Hematopoietic multipotent progenitor cell treated with erythropoietin and hydrocortisone succinate and interleukin-3 and kit ligand, for 15 days (in vitro differentiated cells): ENCODE results near the gene PDE7B.

ENCODE experiments used
- DNase-seq: peaks from one replicate; pipeline ENCODE4 v3.0.0-alpha.2; 2015; ENCODE audit warnings: low spot score

Gene PDE7B

DNA sequence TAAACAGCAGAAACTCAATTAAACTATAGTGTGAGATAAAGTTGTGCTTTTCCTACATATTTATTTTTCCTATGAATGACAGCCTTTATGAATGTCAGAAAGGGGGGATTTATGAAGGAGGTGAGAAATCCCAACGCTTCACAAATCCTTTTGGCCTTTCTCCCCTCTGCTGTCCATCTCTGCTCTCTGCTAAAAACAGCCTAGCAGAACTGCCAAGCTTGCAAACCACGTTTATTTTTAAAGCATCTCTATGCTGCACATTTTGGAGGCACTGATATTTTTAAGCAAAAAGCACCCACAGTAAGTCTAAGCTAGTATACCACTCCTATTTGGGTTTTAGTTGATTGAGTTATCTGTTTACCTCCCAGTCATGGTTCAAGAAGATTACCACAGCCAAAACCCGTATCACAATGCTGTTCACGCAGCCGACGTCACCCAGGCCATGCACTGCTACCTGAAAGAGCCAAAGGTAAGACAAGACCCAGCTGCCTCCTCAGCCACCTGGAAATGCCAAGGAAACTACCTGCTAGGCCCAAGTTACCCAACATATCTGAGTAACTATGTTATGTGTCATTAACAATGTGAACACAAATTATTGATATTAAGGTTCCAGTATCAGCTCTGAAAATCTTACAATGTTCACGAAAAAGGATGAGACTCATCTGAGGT lies 302.3 kb downstream of the PDE7B start:
- DNase-seq: no peak

DNA sequence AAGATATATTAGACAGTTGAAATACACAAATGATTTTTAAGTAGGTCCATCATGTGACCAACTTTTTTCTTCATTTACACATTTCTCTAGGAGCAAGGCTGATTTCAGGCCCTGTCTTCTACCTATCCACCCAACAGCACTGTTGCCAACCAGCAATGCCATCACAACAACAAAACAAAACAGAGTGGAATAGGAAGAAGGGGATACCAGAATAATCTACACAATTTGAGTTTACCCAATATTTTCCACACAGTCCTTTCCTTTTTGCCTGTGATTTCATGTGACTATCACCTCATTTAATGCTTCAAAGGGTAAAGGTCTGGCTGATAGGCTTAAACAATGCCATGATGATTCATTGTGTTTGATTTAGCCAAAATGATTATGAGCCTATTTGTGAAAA lies 303.7 kb downstream of the PDE7B start:
- no peak for DNase-seq

DNA sequence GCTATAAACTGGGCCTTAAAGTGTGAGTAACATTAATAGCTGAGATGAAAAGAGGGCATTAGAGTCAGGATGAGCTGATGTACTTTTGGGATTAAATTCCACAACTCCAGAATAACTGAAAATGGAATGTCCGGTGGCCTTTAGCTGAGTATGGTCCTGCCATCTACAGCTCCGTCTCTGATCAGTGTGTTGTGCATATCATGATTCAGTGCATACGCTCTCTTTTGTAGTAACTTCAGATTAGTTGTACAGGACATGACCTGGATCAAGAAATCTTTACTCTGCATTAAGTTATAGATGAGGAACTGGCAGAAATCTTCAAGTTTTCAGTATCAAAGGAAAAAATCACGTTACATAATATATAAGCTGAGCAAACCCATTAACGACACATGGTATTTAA lies 306.2 kb downstream of the PDE7B start:
- DNase-seq: no peak

DNA sequence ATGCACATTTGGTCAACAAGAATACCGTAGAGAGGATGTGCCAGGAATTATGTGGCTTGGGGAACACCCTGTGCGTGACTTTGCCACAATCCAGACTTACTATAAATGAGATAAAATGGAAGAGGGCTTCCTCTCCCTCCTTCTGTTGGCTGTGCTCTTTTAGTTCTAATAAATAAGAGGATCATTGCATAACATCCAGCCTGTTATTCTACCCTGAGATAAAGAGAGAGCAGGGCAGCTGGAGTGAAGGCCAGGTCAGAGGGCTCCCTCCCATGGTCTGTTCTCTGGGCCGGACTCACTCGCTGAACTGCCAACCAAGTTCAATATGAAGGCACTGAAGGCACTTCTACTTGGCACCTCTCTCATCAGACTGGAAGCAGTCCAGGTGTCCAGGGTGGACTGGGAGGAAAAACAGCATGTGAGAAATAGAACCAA lies 306.9 kb downstream of the PDE7B start:
- DNase-seq: no peak

DNA sequence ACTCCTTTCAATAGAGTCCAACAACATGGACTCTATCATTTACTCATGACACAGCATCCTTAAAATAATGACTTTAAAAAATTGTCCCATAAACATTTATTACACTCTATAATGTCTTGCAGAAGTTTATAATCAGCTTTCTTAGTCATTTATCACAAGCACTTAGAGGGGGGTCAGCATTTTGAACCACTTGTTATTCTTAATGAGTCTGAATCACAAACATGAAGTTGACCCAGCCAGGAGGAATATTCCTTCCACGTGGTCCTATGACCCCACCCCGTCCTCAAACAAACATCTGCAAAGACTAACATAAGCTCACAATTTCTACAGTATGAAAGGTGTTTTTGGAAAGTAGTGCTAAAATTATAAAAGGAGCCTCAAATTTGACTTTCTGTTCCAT lies 307.5 kb downstream of the PDE7B start:
- DNase-seq: no peak

DNA sequence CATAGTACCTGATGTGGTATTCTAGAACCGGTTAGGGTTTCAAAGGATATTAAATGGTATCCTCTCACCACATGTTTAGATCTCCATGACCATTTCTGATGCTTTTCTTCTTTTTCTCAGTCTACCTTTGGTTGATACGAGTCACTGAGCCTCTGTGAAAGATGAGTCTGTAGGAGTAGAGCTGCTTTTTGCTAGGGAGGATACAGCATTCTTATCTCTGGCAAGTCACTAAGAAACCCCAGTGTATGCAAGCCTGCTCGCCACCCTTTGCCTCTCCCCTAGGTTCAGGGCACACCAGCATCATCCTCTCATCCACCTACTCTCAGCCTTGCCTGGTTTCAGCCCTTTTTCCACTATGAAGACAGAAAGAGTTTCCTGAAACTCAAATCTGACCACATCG lies 308.7 kb downstream of the PDE7B start:
- no peak for DNase-seq

DNA sequence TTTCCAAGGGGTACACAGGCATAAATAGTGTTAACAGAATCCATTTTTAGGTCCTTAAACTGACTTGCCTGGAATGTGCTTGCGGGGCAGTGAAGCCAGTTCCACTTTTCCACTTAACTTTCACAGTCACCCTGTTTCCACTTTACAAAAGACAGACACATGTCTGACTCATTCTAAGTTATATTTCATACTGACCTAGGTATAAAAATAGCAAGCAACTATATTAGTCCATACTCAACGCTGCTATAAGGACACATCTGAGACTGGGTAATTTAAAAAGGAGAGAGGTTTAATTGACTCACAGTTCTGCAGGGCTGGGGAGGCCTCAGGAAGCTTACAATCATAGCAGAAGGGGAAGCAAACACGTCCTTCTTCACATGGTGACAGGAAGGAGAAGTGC lies 310.4 kb downstream of the PDE7B start:
- DNase-seq: no peak

DNA sequence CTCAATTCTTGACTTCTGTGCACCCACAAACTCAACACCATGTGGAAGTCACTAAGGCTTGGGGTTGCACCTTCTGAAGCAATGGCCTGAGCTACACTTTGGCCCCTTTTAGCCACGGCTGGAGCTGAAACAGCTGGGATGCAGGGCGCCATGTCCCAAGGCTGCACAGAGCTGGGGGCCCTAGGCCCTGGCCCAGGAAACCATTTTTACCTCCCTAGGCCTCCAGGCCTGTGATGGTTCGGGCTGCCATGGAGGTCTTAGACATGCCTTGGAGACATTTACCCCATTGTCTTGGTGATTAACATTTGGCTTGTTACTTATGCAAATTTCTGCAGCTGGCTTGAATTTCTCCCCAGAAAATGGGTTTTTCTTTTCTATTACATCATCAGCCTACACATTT lies 311.8 kb downstream of the PDE7B start:
- no peak for DNase-seq

DNA sequence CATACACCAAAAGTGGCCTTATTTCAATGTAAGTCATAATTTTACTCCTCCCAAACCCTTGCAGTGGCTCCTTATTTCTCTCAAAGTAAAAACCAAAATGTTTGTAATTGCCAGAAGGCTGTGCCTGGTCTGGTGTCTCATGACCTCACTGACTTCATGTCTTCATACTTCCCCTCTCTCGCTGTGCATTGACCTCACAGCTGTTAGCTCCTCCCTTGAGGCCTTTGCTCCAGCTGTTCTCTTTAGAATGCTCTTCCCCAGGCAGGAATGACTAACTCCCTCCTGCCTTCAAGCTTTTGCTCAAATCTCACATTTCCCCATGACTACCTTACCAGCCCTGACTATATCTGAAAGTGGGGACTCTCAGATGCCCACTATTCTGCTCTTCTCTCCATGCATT lies 315.3 kb downstream of the PDE7B start:
- no peak for DNase-seq

DNA sequence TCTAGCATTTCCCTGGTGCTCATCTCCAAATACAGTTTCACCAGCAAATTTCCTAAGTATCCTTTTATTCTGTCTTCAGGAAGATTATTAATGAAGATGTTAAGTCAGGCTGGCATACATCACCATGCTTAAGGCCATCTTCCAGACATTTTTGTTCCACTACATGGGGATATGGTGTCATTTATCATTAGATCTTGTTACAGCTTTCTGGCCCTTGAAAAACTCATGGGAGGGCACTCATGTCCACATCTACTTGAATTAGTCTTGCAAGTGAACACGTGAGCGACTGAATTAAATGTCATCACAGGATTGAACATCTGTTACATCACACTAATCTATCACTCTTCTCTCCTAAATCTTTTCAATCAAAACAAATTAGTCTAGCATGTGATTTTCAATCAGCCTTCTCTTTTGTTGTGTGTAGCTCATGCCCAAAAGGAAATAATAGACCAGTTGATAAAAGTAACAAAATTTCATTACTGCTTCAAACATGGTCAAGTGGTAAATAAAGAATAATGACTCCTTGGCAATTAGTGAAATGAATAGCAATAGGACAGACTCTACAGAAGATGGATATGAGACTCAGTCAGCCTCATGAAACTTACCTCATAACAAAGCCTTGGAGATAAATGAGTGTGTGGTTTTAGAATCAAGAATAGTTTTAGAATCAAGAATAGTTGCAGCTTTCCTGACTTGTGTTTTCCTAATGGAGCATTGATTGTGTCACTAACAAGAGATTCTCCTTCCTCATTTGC lies 318.1 kb downstream of the PDE7B start:
- DNase-seq: no peak

DNA sequence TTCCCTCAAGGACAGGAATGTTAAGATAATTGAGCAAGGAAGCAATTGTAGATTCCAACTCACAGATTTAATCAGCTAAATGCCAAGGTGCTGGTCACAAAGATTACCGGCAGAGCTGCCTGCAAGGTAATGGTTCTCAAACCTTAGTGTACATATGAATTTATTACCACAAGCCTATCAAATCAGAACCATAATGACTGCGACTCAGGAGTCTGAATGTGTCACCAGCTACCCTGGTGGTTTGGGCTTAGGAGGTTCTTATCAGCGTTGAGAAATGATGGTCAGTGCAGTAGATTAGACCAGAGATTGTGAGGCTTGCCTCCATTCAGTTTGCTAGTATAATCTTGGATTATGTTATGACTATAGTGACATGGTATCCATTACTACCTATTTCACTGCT lies 319.7 kb downstream of the PDE7B start:
- DNase-seq: no peak

DNA sequence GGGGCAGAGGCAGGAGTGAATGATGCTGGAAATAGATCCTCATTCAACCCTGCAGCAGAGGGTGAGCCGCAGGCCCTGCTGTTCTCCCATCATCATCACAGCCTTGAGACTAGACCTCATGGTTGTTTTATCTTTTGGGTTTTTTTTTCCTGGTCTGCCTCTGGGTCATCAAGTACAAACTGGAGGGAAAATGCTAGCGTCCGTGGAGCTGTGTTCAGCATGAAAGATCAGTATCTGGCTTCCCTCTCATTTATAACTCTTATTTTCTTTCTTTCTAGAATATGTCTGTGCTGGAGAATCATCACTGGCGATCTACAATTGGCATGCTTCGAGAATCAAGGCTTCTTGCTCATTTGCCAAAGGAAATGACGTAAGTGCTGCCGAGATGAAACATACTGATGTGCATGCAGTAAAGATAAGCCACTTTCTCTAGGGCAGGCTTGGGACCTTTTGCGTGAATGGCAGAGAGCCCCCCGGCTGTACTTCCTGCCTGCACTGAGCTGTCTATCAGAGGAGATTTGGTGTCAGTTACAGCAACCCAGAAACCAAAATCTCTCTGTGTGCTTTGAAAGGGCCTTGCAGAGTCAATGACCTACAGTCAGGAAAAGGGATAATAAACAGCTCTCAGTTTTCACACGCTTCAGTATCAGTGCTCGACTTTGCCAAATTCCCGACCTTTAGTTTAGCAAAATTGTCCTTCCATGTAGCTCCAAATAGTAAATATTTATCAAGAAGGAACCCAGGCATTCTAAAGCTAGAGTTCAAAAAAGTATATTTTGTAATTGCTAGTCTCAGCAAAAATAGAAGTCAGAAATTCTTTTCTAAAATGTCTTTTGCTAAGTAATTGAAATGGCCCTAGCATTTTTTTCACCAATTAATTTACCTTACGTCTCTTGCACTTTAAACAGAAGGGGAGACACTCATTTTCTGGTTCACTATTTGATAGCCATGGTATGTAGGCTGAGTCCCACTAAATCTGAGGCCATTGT lies 322.3 kb downstream of the PDE7B start:
- DNase-seq: no peak

DNA sequence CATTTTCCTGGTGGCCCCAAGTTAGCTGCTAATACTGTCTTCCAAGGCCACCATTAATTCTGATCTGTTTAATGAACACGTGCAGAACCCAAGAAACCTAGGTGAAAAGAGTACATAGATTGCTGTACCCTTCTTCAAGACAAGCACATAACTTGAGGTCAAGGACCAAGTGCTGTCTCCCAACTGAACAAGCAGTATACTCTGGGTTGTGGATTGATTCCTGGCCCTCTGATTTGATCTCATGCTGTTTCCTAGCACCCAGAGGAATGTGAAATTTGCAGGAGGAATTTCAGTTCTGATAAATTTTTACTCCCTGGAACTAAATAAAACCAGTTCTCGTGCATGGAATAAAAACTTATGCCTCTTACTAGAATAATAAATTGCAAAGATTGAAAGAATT lies 323.0 kb downstream of the PDE7B start:
- DNase-seq: no peak

DNA sequence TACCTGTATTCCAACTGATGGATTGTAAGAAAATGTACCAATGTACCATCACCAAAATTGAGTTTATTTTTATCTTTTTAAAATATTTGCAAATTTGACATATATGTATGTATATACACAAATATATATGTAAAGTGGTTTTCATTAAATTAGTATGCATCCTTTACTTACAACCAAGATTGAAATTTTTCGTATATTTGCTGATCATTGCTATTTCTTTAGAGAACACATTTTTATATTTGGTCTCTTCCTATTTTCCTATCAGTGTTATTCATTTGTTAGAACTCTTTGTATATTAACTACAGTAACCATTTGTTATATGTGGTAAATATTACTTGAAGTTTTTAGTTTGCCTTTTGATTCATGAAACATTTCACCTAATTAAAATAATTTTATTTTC lies 324.4 kb downstream of the PDE7B start:
- no peak for DNase-seq

DNA sequence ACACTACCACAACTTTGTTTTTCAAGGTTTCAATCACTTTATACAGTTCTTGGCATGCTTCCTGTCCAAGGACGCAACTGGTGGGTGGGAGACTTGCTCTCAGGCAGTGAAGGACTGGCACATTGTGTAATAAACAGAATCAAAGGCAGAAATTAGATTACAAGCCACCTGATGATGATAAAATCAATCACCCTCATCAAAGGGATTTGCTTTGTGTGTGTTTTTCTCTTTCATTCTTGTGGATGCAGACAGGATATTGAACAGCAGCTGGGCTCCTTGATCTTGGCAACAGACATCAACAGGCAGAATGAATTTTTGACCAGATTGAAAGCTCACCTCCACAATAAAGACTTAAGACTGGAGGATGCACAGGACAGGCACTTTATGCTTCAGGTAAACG lies 327.2 kb downstream of the PDE7B start:
- DNase-seq: no peak

DNA sequence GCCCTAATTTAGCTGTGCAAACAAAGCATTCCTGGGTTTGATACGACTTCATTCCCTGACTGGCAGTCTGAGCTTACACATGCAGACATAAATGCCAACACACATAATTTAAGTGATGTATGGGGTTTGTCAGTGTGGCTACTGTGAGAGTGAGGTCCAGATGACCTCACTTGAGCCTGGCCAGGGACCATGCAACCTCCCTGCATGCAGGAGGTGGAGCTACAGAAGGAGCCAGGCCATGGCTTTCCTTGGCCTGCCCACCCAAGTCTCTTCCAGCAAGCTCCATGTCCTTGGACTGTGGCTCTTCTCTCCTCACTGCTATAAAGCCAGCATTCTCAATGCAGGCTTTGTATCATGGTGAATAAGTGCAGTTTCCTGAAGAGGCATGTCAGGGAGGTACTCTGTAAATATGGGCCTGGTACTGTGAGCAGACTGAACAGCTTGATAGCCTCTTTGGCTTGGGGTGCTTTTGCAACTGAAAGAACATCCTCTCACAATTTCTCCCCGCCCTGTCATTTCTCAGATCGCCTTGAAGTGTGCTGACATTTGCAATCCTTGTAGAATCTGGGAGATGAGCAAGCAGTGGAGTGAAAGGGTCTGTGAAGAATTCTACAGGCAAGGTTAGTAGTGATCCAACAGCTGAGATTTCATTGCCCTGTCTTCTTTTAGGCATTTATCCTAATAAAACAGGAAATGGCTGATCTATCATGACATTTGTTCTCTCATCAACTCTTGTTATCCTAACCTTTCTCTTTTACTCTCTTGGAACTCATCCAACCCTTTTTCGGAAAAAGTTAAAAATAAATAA lies 329.4 kb downstream of the PDE7B start:
- no peak for DNase-seq

DNA sequence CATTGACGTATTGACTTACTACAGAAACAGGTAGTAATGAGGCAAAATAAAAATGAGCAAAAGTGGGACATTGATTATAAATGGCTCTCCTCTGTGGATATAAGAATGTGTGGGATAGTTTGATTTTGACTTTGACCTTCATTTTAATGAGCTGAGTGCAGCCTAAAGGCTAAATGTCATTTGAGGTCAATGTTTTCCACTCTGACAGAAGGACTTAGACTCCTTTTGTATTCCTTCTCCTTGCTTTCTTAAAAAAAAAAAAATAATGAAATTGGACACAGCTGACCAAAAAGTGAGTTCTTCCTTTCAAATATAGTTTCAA lies 330.0 kb downstream of the PDE7B start:
- no peak for DNase-seq

DNA sequence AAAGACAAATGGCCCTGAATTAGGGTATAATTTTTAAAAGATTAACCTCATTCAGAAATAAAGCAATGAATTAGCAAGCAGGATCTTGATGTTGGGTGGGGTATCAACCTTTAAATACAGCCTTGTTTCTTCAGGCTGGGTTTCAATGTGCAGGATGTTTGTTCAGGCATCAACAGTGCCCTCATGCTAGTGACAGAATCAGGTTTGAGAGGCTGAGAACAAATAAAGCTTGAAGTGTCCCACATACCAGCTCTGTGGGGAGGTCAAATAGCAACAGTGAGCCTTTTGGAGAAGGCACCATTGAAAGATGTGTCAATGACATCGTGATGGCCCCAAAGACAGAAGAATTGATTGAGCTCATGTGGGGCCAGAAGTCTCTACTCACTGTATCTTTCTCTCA lies 330.4 kb downstream of the PDE7B start:
- DNase-seq: no peak

DNA sequence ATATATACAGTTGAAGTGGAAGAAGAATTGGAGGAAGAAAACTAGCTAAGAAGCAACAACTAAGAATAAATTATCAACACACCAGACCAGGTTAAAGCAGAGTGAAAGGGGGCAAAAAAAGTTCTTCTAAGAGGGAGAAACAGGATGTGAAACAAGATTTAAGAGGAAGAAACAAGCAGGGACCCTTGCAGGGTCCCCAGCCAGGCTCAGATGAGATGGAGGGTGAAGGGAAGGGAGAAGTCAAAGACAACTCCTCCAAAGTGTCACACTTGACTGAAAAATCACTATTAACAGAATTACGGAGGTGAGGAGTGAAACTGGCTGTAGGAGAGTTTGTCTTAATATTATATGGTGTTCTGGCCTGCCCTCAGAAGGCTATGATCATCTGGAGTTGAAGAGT lies 333.2 kb downstream of the PDE7B start:
- no peak for DNase-seq

DNA sequence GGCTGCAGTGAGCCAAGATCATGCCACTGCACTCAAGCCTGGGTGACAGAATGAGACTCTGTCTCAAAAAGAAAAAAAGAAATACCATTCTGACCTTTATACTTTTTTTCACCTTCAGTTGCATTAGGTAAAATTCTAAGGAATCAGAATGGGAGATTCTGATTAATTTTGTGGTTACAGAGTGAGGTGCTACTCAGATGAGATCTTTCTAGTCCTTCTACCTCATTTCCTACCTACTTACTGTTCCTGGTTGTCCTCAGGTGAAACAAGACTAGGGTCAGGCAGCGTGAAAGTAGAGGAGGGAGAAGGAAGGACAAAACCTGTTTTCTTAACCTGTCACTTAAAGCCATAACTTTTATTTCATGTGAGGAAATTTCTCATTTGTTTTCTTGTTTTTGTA lies 334.9 kb downstream of the PDE7B start:
- no peak for DNase-seq

DNA sequence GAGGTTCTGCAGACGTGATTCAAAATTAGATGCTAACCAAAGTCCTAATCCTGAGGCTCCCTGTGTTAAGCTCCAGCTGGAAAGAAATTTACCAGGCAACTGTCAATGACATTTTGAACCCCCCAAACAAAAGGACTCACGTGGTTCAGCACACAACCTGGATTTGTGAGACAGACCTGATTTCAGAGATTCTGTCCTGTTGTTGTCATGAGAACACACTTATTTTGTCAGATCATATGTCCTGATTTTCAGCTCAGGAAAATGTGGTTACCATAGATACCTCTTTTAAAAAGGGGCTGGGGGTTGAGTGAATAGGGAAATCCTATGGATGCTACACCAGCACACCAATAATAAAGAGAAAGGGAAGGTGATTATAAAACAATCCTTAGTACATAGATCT lies 337.0 kb downstream of the PDE7B start:
- DNase-seq: no peak

DNA sequence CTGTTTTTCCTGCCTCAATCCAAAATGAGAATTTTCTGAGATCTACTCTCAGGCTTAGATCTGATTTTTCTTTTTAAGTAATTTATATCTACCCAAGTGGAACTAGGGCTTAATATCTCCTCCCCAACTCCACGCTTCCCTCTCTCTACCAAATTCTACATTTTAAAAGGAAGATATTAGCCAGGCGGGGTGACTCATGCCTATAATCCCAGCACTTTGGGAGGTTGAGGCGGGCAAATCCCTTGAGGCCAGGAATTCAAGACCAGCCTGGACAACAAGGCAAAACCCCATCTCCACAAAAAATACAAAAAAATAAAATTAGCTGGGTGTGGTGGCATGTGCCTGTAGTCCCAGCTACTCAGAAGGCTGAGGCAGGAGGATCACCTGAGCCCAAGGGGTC lies 337.6 kb downstream of the PDE7B start:
- no peak for DNase-seq
